C4-2B (cell line): ENCODE results near the gene DNAJC12.

ENCODE experiments used
- CTCF ChIP-seq: fragments of 450-650 bp; conservative IDR thresholded peaks from 2 replicates; pipeline ENCODE4 v1.5.1; 2017; ENCODE audit warnings: mild to moderate bottlenecking
- ZFX ChIP-seq: fragments of 450-650 bp; IDR thresholded peaks from 2 replicates; pipeline ENCODE4 v1.6.1; 2017

- TF ChIP-seq CTCF: no peak
- TF ChIP-seq ZFX: no peak
These were observed 34.2 kb downstream of the DNAJC12 start for GRCh38 chr10:67803588-67804394.
